ENCODE results near the gene TCERG1L.

TCERG1L gene

GRCh38 chr10:131230641-131231322 is 80.7 kb downstream of the TCERG1L start:
- in situ Hi-C loops (cut with MboI; ENCODE audit: low sequenced_read_pairs): no loop called here

- in situ Hi-C loops (cut with MboI; ENCODE audit: low sequenced_read_pairs): no loop called here
These were observed 81.4 kb downstream of the TCERG1L start for GRCh38 chr10:131230166-131230565.

GRCh38 chr10:131227163-131227740 is 84.3 kb downstream of the TCERG1L start:
- in situ Hi-C loops (cut with MboI; ENCODE audit: low sequenced_read_pairs): no loop called here

- in situ Hi-C loops (cut with MboI; ENCODE audit: low sequenced_read_pairs): no loop called here
These were observed 84.9 kb downstream of the TCERG1L start for GRCh38 chr10:131226446-131227162.

- in situ Hi-C loops (cut with MboI; ENCODE audit: low sequenced_read_pairs): no loop called here
These were observed 87.4 kb downstream of the TCERG1L start for GRCh38 chr10:131224106-131224505.

GRCh38 chr10:131223422-131223821 is 88.1 kb downstream of the TCERG1L start:
- in situ Hi-C loops (cut with MboI; ENCODE audit: low sequenced_read_pairs): no loop called here

GRCh38 chr10:131222986-131223385 is 88.5 kb downstream of the TCERG1L start:
- in situ Hi-C loops (cut with MboI; ENCODE audit: low sequenced_read_pairs): no loop called here

GRCh38 chr10:131221632-131222277 is 89.8 kb downstream of the TCERG1L start:
- in situ Hi-C loops (cut with MboI; ENCODE audit: low sequenced_read_pairs): no loop called here

GRCh38 chr10:131220601-131221171 is 90.8 kb downstream of the TCERG1L start:
- in situ Hi-C loops (cut with MboI; ENCODE audit: low sequenced_read_pairs): no loop called here

- in situ Hi-C loops (cut with MboI; ENCODE audit: low sequenced_read_pairs): no loop called here
These were observed 91.5 kb downstream of the TCERG1L start for GRCh38 chr10:131219955-131220489.

GRCh38 chr10:131219584-131219886 is 92.0 kb downstream of the TCERG1L start:
- in situ Hi-C loops (cut with MboI; ENCODE audit: low sequenced_read_pairs): no loop called here

- in situ Hi-C loops (cut with MboI; ENCODE audit: low sequenced_read_pairs): no loop called here
These were observed 92.5 kb downstream of the TCERG1L start for GRCh38 chr10:131218811-131219583.

- in situ Hi-C loops (cut with MboI; ENCODE audit: low sequenced_read_pairs): no loop called here
These were observed 94.8 kb downstream of the TCERG1L start for GRCh38 chr10:131216681-131217230.

GRCh38 chr10:131215776-131216175 is 95.7 kb downstream of the TCERG1L start:
- in situ Hi-C loops (cut with MboI; ENCODE audit: low sequenced_read_pairs): no loop called here

GRCh38 chr10:131214521-131215244 is 96.8 kb downstream of the TCERG1L start:
- in situ Hi-C loops (cut with MboI; ENCODE audit: low sequenced_read_pairs): no loop called here

GRCh38 chr10:131213741-131214505 is 97.6 kb downstream of the TCERG1L start:
- in situ Hi-C loops (cut with MboI; ENCODE audit: low sequenced_read_pairs): no loop called here

- in situ Hi-C loops (cut with MboI; ENCODE audit: low sequenced_read_pairs): no loop called here
These were observed 98.7 kb downstream of the TCERG1L start for GRCh38 chr10:131212763-131213325.

GRCh38 chr10:131211965-131212619 is 99.4 kb downstream of the TCERG1L start:
- in situ Hi-C loops (cut with MboI; ENCODE audit: low sequenced_read_pairs): no loop called here

Data from HL-60/S4 (cell line).